Activated CD4-positive, alpha-beta T cell treated with anti-CD3 and anti-CD28 coated beads, Interleukin-2, amount 50 U/mL, for 16 hours (primary cell): ENCODE results near the gene KCTD16.

Source experiments
- DNase-seq: peaks from one replicate; pipeline ENCODE4 v3.0.0-alpha.2; 2020

The KCTD16 gene

DNA sequence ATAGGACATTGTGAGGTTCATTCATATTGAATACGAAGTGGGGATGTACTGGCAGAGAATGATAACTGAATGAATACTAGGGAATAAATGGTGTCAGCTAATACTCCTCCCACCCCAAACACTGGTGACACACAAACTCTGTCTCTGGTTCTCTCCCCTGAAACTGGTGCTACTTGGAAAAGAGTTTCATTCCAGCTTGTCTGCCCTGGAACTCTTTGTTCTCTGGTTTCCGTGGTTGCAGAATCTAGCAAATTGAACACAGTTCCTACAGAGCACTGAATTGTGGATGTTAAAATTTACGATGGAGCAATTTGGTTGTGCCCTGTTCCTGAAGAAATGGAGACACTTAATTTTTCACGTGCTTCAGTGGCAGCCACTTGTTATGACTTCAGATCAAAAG is 181.7 kb downstream of the KCTD16 start:
- no peak for DNase-seq

DNA sequence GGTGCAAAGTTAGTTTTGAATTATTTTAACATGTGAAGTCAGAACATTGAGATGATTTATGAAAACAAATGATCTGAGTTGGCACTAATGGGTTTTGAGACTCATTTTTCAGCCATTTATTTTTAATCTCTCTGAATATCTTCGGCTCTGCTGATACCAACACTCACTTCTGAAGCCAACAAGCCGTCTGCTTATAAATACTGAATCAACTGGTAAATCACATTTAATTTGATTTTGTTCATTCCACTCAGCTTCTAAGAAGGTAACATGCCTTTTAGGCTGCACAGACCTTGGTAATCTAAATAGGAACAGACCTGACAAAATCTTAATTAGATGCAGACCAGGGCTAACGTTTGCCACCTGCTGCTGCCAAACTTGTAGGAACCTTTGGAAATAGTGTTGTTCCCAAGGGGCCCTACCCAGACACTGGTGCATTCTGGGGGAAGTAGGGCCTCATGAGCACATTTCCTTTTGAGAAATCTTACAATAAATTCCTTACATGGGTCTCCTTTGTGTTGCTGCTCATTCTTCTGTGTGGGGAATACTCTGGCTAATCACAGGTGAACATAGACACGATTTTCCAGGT is 182.2 kb downstream of the KCTD16 start:
- DNase-seq = no peak

DNA sequence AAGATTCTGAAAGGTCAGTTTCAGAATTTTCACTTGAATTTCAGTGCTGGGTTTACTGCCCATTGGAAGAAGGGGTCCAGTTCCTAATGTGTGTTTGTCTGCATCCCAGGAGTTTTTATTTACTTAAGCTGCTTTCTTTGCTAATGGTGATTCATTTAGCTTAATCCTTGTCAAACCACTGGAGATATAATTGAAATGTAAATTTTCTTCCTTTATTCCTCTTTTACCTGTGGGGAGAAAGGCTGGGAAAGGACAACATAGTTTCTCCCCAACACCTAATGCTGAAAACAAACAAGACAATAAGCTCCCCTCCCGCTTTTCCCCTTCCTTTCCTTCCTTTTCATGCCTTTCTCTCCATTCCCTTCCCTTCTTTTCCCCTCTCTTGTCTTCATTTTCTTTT is 185.8 kb downstream of the KCTD16 start:
- DNase-seq = no peak

DNA sequence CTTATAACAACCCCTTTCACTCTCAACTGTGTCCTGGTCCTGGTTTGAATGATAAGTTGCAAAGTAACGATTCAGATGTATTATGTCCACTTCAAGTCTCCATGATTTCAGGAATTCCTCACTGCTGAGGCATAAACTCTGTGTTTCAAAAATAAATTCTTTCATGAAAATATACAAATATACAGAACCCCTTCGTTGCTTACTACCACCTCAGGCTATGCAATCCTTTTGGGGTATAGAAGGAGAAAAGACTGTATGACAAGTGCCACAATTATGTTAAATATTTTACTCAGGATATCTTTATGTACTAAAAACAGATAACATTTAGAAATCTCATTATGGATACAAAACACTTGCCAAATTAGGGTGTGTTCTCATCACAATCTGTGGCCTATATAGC is 190.7 kb downstream of the KCTD16 start:
- DNase-seq = no peak

DNA sequence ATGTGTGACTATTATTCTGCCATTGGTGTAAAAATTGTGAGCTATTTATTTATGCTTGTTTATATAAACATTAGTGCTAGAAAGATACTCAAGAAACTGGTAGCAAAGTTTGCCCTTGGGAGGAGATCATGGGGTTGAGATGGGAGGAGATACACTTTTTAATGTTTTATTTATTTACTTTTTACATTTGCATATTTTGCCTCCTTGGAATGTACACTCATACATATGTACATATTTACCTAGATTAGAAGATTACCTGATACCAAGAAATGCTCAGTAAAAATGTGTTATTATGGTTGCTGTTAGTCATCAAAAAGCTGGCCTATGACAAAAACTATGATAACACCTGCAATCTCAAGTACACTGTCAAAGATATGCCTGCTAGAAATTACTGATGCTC is 195.2 kb downstream of the KCTD16 start:
- no peak for DNase-seq

DNA sequence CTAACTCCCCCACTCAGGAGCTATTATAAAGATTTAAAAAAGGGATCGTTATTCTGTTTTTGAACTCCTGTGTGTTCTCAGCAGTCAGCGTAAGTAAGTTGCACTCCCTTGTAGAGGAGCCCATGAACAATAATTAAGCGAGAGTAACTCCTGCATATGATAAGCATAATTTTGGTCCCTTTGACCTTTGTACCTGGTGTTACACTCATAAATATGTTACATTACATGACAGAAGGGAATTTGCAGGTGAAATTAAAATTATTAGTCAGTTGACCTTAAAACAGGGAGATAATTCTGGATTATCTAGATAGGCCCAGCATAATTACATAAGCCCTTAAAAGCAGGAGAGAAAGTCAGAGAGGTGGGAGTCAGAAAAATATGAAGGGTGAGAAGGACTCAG is 197.3 kb downstream of the KCTD16 start:
- DNase-seq = no peak

DNA sequence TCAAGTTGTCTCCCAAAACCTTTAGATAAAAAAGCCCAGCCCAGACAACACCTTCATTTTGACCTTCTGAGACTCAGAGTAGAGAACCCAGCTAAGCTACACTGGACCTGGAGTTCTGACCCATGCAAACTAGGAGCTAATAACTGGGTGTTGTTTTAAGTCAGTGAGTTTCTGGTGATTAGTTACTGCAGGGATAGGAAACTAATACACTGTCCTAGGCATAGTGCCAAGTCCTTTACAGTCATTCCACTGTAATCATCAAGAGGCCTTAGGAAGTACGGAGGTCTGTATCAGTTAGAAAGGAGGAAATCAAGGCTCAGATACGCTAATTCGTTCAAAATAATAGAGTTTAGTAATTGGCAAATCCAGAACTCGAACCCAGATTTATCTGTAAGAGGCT is 197.9 kb downstream of the KCTD16 start:
- no peak for DNase-seq

DNA sequence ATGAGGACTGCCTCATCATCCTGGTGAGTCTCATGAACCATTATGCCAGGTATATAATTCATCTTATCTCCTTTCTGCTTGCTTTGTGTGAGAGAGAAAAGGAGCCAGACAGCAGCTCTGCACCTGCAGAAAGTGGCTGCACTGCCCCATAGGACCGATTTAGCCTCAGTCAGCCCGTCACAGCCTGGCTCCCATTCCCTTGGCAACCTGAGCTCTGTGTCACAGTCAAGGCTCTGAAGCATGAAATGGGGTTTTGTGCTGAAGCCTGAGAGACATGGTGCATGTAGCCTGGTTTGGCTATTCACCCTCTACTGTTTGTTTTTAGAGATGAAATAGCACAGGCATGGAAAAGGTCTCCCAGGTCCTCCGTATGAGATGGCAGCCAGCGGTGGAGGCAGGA is 198.3 kb downstream of the KCTD16 start:
- no peak for DNase-seq

DNA sequence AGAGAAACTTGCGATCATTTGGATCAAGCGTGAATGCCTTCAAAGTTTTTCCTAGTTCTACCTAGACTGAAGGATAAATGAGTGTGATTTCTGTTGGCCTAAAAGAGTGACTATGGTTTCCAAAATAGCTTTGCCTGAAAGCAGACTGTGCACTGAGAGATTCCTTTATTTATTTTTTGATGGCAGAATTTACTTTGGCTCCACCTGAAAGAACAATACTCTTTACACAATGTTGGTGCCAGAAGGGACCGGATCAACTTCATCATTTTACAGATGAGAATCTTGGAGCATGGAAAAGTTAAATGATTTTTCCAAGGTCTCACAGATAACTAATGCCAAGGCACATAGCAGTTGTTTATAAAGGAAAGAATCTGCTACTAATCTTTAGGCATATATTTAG is 199.6 kb downstream of the KCTD16 start:
- DNase-seq = no peak

DNA sequence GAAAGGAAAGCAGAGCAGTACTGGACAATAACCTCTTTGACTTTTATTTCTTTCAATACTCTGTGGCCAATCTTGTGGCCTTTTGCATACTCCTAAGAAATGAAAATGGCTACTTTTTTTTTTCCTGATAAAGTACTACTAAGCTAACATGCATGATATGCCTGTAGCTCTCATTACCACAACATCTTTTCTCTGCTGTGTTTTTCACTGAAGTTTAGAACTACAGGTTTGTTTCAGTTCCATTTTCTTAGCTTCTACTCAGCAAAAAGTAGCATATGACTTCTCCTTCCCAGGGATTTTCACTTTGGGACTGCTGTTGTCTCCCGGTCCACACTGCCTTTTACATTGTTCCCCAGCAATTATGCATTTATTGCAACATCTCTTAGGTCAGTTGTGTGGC is 204.0 kb downstream of the KCTD16 start:
- no peak for DNase-seq

DNA sequence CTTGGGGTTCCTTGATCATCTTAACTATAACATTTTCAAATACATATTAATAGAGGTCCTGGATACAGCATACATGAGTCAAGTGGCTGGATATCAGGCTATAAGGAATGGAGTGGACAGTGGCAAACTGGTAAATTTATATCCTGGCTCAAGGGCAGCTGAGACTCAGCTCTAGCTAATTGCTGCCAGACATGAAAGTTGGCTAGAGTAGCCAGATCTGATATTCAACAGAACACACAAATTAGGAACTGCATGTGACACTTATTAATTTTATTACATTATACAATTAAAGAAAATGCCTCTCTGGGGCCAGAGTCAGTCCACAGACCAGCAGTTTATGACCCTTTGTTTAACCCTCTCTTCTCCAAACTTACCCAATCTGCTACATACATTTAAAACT is 206.5 kb downstream of the KCTD16 start:
- DNase-seq = no peak

DNA sequence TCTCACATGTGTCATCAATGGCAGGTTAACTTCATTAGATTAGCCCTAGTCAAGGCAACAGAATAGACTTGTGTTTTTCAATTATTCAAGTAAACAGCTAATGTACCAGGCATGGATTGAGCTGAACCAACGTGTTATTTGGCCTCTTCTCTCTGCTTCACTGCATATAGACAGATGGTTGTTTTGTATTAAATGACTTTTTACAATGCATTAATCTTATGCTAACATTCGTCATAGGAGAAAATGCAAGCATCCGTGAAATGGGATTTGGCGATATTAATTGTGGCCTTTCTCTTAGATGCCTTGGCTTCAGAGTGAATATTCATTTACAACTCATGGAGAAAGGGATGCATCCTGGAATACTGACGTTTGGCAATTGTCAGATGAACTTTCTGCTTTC is 208.0 kb downstream of the KCTD16 start:
- DNase-seq = no peak

DNA sequence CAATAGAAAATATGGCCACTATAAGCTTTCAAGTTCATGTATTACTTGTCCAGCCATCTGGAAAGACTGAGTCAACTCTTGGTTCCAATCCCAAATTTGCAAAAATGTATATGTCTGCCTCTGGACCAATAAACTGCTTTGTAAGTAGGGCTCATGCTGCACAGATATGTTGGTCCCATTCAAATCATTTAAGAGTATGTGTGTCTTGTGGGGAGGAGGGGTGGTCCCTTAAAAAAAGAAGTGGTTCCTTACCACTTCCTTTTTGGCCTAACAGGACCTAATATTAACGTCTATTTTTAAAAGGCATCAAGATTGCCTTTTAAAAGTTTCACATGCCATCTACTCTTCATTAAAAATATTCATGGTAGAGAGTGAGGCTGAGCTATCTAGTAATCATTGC is 214.9 kb downstream of the KCTD16 start:
- DNase-seq = no peak

DNA sequence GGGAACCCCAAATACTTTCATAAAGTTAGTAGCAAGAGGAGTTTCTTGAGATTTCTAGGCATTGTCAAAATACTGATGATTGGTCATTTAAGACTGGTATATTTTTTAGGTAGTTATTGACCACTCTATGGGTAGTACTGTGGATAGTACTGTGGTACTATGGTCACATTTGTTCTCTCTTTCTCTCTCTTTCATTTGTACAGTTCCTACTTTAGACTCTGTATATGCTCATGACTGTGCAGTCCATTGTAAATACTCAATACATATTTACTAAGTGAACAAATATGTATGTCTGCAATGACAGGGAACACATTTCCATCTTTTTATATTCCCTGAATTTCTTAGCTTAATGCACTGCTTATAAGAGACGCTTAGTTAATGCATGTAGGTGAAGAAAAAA is 215.6 kb downstream of the KCTD16 start:
- no peak for DNase-seq

DNA sequence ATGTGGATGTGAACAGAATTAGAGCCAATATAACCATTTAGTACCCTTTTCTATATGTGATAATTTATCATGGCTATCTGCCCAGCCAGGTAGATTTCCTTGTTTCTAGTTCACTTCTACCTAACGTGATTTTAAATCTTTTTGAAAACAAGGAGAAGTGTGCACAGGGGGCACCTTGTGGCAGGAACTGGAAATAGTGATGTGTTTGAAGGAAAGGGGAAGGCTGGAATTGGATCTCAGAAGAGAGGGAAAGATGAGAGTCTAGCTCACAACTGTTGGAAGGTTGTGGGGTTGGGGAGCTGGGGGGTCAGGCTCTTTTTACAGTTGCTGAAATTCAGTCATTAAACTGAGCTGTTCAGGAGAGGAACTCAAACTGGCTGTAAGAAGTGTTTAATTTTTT is 219.5 kb downstream of the KCTD16 start:
- DNase-seq = no peak

DNA sequence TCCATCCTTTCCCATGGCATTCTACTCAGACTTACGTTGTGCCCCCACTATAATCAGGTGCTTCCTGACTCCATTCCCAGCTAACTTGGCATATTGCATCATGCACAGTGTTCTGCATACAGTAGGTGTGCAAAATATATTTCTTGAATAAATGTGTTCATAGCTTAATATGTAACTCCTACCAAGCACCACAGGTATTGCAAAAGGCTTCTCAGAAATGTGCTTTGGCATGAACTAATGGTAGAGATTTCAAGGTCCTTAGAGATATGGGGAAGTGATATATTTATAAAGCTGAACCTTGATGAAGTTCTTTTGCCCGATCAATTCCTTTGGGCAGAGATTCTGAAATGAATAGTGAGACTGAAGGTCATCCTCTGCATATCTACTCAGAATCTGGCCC is 220.4 kb downstream of the KCTD16 start:
- no peak for DNase-seq

DNA sequence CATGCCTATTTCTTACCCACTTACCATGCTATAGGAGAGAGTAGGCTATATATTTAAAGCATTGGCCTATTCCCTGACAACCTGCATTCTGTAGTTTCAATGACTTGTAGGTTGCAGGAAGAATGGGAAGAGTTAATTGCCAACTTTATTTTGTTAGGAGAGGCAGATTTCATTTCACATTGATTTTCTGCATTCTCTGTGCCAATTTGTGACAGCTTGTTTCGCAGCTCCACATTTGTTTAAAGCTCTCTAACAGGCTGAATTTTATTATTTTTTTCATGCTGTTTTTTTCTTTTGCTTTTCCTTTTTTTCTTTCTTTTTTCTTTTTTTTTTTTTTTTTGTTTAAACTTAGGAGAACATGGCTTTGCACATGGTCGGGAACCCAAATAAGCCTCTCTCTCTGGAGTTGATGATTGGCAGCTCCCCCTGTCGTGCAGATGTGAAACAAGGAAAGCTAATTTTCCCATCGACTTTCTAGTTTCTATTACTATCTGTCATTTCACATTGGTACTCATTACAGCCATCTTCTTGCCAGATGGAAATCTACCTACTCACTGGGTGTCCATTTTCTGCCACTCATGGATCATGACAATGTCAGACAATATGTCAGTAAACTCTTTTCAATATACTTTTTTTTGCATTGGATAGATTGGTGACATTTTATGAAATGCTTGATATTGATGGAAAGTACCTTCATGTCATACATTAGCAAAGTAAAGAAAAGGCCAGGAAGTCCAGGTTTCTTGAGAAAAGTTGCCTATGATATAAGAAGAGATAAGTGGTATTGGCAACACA is 223.2 kb downstream of the KCTD16 start:
- DNase-seq = no peak

DNA sequence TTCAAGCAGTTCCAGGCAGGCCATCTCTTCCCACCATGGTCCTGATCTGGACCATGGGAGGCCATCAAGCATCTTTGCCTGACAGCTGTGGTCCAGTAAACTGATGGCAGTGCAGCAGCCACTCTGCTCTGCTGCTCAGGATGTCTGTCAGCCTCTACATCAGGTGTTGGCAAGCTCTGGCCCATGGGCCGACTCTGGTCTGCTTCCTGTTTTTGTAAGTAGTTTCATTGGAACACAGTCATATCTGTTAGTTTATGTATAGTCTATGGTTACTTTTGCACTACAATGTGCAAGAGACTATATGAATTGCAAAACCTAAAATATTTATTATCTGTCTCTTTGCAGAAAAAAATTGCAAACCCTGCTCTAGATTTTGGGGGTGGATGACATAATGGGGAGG is 225.0 kb downstream of the KCTD16 start:
- DNase-seq = no peak

DNA sequence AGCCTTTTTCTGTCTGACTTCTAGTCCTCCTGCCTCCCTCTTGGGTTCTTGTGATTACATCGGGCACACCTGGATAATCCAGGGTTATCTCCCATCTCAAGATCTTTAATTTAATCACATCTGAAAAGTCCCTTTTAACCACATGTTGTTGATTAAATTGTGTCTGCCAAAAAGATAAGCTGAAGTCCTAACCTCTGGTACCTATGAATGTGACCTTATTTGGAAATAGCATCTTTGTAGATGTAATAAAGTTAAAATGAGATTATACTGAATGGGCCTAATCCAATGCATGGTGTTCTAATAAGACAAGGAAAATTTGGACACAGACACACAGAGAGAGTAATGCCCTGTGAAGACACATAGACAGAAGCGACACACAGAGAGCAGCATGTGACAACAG is 232.4 kb downstream of the KCTD16 start:
- DNase-seq = no peak

DNA sequence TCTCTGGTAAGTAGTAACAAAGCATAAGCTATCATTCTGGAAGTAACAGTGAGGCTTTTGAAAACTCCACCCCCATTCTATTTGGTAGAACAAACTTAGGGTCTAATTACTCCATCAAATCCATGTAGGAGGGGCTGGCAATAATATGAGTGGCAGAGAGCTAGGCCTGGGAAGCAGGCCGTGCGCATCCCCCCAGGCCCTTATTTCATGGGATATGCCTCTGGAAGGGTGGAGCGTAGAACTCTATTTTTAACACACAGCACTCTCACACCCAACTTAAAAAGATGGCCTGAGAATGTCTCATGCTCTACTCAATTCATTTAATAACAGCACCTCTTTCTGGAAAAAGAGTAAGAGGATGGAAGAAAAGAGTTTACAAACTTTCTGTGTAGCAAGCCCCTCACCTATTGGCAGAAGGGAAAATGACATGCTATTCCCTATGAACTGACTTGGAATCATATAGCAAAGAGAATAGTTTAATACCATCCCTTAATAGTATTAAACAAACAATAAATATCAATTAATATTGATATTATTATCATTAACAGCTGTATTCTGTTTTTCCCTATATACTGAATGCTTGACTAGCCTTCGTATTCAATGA is 233.2 kb downstream of the KCTD16 start:
- no peak for DNase-seq

DNA sequence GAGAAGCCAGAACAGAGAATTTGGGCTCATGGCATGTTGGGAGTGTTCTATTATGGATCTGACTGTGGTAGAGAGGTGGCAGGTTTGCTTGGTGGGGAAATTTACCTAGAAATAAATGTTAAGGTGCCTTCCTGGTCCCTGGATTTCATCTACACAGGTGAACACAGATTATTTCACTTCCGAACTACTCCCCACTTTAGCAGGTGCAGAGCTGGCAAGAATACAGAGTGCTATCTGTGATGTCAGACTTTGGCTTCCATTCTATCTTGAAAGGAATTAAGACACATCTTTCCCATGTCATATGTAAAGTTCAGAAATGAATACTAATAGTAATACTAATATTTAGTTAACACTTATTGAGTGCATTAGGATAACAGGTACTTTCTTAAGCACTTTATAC is 234.0 kb downstream of the KCTD16 start:
- no peak for DNase-seq

DNA sequence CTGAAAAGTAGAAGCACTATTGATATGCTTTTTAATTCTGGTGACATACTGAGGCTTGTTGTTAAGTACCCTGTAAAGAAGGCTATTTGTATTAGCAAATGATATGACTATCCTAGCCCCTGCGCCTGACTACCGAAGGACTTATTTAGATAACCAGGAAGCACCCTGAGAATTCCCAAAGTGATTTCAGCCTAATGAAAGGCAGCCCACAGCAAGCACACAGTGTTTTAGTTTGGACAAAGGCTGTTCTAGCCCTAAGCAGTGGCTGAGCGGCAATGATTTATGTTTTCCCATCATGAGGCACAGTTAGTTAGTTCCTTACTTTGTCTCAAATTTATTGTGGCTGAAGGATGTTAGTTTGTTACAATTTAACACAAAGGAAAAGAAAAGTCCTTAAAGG is 235.3 kb downstream of the KCTD16 start:
- no peak for DNase-seq

DNA sequence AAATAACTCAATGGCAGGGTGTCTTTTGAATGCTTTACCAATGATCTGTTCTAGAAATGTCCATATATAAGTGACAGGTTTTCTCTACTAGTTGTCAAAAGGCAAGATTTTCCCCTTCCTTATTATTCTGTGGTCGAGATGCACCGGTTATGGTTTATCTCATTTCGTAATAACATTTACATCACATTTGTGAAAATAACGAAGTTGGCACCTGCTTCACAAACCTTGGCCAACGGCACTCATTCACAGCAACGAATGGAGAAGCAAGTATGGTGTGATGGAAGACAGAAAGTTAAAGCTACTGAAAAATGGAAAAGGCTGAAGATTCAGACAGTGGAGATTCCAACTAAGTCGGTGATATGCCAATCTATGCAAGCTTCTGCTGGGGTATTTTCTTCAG is 235.8 kb downstream of the KCTD16 start:
- DNase-seq = no peak

DNA sequence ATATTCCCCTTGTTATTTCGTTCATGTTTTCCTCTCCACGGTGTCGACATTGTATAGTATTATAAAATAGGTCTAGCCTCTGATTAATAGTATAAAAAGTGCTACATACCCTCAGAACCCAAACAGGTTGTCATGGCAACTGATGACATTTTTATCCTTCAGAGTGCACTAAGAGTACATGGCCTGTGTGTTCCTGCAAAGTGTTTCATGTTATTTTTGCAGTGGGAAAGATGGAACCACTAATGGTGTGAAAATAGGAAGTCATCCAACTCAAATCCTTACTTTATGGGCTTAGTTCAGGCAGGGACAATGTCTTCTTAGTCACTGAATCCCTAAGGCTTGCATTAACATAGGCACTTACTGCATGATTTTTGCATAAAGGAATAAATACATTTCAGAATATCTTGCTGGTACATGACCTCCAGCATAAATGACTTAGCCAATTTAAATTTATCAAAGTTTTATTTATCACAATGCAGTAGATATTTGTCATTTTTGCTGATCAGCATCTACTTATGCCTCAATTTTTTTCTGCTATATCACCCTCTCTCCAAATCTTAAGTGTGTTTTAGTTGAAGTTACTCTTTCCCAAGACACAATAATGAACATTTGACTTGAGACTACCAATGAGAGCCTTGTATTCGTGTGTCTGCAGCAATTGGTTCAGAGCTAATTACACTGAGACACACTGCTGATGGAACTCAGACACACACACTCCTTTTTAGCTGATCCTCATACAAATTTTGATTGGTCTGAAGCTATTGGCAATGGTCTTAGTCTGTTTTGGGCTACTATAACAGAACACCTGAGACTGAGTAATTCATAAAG is 243.7 kb downstream of the KCTD16 start:
- DNase-seq = no peak
